CD4-positive, alpha-beta T cell treated with Interleukin-12 subunit alpha and Interleukin-12 subunit beta, for 1 hour (primary cell): Measurements from ENCODE around the gene RIN3.
A peak's percentile ranks its signal among the peaks of the same experiment; 100 is the strongest.

Experiments used
- DNase-seq: peaks from one replicate; pipeline ENCODE4 v3.0.0-alpha.2; 2020

Gene RIN3

DNA sequence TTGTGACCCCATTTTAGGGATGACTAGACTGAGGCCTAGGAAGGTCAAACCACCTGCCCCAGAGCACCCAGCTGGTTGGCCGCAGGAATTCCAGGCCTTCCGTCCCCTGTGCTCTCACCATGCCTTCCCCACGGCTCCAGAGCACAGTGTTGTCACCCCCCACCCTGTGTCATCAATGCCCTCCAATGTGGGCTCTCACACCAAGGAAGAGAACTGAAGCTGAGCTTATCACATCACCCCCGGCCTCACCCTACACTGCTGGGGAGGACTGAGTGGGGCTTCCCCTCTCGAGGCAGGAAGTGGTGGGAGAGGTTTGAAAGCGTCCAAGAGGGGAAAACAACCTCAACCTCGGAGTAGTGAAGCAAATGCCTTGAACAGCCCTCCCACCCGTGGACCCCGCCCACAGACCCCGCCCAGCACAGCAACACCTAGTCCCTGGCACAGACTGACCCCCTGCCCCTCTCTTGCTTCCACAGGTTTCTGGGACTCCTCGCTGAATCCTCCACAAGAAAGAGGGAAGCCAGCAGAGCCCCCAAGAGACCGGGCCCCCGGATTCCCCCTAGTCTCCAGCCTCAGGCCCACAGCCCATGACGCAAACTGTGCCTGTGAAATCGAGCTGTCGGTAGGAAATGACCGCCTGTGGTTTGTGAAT is 137.7 kb downstream of the RIN3 start:
- peak; percentile 87 for DNase-seq

DNA sequence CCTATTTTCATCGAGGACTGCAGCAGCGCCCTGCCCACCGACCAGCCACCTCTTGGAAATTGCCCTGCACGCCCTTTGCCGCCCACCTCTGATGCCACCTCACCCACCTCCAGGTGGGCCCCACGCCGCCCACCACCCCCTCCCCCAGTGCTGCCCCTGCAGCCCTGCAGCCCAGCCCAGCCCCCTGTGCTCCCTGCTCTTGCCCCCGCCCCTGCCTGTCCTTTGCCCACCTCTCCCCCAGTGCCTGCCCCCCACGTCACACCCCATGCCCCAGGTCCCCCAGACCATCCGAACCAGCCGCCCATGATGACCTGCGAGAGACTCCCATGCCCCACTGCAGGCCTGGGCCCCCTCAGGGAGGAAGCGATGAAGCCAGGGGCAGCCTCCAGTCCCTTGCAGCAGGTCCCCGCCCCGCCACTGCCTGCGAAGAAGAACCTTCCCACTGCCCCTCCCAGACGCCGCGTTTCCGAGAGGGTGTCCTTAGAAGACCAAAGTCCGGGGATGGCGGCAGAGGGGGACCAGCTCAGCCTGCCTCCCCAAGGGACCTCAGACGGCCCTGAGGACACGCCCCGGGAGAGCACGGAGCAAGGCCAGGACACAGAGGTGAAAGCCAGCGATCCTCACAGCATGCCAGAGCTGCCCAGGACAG is 138.3 kb downstream of the RIN3 start:
- no peak for DNase-seq

DNA sequence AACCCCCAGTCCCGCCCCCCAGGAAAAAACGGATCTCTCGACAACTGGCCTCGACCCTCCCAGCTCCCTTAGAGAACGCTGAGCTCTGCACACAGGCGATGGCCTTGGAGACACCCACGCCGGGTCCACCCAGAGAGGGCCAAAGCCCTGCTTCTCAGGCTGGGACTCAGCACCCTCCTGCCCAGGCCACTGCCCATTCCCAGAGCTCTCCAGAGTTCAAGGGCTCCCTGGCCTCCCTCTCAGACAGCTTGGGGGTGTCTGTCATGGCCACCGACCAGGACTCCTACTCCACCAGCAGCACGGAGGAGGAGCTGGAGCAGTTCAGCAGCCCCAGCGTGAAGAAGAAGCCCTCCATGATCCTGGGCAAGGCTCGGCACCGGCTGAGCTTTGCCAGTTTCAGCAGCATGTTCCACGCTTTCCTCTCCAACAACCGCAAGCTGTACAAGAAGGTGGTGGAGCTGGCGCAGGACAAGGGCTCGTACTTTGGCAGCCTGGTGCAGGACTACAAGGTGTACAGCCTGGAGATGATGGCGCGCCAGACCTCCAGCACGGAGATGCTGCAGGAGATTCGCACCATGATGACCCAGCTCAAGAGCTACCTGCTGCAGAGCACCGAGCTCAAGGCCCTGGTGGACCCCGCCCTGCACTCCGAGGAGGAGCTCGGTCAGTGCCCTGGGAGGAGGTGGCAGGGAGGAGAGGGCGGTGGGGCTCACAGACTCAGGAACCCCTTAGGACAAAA is 139.0 kb downstream of the RIN3 start:
- no peak for DNase-seq

DNA sequence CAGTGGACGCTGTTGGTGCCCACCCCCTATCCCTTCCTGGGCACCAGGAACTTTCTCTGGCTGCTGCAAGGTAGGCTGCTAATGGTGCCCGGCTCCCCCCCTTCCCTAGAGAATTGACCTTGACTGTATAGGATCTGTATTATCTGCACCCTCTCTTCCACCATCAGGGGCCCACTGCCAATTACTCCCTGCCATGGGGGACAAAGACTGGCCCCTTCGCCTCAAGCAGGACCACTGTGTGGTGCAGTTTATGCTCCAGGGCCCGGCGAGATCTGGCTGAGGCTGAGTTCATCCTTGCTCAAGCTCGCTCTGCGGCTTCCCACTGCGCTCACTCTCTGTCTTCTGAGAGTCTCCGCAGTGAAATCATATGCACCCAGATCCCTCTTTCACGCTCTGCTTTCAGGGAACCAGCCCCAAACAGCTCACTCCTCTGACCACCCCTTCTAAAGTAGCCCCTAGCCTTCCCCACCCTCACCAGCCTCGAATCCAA is 139.6 kb downstream of the RIN3 start:
- no peak for DNase-seq

DNA sequence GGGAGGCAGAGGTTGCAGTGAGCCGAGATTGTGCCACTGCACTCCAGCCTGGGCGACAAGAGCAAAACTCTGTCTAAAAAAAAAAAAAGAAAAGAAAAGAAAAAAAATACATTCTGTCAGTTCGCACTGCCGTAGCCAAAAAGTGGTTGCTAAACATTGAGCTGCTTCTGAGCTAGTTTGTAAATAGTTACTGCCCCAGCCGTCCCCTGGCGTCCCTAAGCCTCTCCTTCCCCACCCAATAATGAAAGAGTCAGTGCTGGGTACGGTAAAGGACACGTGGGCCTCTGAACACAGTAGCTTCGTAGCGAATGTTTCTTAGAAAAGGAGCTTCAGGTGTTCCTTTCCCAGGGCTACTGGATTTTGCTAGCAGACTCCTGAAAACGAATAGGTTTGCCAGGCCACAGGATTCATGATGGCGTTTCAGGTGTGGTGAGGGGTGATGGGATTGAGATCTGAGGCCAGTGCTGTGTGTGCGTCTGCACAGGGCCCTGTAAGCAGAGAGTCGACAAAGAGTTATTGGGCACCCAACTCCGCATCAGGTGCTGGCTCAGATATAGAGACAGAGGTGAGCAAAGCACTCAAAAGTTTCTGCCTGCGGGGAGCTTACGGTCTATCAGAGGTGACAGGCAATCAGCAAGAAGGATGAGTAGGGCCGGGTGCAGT is 140.8 kb downstream of the RIN3 start:
- DNase-seq, result no peak

DNA sequence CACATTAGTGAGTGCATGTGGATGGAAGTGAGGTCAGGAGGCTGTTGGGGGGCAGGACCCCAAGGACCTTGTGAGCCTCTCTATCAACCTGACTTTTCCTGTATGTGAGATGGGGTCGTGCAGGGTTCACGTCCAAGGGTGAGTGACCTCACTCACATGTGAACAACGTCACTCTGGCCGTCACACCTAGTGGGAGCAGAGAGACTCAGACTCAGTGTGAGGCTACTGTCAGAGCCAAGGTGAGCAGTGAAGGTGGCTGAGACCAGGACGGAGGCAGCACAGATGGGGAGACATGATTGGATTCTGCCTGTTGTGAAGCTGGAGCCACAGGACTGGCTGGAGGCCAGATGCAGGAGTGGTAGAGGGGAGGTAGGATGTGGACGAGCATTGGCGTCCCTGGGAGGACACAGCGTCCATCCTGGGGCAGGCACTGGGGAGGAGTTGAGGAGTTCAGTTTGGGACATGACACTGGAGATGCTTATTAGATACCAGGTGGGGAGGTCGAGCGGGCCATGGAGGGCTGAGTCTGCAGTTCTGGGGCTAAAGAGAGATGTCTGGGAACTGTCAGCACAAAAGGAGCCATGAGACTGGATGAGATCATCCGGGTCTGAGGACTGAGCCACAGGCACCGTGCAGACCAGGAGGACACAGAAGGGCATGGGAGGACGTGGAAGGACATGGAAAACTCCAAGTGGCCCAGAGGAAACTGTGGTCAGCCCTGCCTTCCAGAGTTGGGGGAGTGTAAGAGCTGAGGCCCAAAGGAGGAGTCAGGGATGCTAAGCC is 142.0 kb downstream of the RIN3 start:
- DNase-seq, result no peak

DNA sequence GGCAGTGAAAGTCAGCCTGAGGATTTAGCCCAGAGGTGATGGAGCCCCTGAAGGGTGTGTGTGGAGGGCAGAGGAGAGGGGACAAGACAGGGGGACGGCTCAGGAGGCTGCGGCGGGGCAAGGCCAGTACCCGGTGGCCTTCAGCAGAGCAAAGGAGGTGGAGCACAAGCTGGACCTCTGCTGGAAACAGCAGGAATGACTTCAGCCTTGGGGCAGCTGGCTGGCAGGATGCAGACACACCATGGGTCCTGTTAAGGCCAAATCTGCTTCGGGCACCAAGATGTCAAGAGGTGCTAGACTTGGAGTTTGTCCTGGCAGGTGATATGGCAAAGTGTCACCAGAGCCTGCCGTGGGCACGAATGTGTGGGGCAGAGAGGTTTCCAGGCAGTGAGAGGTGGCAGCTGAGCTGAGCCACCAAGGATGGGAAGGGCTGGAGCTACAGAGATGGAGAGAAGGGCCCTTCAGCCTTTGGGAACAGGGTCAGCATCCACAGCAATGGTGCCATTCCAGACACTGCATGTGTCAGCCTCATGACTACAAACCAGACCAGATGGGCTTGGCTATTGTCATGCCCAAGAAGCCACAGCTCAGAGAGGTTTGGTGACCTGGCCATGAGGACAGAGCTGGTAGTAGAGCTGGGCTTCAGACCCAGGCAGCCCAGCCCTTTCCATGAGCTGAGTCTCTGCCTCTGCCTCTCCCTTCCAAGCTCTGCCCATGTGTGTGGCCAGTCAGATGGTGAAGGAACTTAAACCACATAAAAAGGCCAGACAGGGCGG is 142.9 kb downstream of the RIN3 start:
- no peak for DNase-seq

DNA sequence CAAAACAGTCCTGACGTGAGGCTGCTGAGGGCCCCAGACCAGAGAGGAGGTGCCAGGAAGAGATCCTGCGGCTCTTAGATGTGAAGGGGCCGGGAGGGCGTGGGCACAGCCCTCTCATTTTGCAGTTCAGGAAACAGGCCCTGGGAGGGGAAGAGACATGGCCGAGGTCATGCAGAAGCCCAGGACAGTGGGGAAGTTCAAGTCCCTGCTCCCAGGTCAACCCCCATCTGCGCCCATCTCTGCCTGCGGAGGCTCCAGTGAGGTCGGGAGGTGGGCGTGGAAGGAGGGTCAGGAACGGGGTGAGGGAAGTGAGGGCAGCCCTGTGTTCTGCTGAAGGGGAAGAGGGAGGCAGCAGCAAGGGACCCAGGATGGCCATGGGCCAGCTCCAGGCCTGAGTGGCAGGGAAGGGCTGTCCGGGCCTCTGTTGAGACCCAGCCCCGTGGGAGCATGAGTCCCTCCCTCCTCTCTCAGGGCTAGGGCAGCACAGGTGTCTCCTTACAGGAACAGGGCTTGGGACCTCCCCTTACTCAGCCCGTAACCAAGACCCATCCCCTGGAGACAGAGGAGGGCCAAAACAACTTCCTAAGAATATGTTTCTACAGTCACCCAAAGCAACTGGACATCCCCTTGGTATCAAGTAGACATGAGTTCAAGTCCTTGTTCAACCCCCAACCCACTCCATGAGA is 144.0 kb downstream of the RIN3 start:
- no peak for DNase-seq

DNA sequence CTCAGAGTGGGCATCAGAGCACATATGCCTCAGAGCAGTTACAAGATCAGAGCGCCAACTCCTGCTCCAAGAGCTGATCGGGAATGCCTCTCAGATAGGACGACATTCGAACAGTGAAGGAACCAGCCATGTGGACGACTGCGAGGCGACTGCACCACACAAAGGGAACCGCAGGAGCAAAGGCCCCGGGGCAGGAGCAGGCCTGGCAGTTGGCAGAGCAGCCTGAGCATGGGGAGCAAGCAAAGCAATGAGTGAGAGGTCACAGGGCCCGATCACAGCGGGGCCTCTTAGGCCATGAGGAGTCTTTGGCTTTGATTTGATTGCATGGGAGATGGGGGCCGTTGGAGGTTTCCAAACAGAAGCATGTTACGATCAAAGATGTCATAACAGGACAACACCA is 144.6 kb downstream of the RIN3 start:
- DNase-seq, result no peak

DNA sequence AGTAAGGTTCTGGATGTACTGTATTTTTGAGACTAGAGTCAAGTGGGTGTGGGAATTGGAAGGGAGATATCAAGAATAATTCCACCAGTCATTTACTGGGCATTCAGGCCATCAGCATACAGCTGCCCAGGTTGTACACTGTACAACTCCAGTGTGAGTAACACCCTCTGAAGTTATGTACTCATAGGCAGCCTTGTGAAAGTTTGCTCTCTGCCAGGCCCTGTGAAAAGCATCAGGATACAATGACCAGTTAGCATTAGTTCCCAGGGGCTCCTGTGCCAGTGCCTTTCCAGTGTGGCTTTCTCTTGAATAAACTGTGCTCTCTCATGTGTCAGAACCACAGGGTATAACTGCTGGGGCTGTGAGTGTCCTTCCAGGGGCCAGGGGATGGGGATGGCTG is 145.1 kb downstream of the RIN3 start:
- DNase-seq, result no peak

DNA sequence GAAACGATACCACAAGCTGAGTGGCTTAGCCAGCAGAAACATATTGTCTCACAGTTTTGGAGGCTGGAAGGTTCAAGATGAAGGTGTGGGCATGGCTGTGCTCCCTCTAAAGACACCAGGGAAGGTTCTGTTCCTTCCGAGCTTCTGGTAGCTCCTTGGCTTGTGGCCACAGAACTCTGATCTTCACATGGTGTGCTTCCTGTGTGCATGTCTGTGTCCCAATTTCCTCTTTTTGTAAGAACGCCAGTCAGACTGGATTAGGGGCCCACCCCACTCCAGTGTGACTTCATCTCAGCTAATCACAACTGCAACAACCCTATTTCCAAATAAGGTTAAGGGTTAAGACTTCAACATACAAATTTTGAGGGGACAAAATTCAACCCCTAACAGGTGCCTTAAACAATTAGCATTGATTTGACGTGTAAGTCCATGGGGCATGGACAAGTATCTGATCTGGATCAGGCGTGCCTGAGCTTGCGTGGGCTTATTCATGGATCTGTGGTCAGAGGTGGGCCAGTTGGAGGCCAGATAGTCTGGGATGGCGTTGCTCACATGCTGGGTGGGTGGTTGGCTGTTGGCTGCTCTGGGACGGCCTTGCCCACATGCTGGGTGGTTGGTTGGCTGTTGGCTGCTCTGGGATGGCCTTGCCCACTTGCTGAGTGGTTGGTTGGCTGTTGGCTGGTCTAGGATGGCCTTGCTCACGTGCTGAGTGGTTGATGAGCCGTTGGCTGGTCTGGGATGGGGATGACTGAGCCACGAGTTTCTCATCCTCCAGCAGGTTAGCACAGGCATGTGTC is 146.4 kb downstream of the RIN3 start:
- no peak for DNase-seq

DNA sequence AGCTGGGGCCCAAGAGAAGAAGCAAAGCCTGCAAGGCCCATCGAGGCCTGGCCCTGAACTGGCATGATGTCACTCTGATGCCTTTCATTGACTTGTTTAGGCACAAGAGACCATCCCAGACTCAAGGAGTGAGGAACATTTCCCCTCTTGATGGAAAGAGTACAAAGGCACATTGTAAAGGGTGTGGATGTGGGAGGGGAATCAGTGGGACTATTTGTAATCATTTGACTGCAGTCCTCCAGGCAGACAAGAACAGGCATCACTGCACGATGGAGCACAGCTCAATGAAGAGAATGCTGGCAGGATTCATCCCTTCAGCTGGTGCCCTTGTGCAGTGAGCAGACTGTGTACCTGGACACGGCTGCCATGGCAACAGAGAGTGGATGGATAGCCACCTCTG is 147.0 kb downstream of the RIN3 start:
- no peak for DNase-seq

DNA sequence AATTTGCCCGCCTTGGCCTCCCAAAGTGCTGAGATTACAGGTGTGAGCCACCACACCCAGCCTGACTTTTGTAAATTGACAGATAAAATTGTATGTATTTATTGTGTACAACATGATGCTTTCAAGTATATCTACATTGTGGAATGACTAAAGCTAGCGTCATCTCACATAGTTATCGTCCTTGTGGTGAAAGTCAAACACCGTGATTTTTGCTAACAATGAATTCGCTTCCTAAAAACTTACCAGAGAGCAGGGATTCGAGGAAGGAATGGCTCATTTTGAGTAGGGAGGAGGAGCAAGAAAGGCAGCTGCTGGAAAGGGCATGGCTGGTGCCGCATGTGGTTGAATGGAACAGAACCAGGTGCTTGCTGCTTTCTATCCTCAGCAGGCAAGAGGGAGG is 149.5 kb downstream of the RIN3 start:
- no peak for DNase-seq

DNA sequence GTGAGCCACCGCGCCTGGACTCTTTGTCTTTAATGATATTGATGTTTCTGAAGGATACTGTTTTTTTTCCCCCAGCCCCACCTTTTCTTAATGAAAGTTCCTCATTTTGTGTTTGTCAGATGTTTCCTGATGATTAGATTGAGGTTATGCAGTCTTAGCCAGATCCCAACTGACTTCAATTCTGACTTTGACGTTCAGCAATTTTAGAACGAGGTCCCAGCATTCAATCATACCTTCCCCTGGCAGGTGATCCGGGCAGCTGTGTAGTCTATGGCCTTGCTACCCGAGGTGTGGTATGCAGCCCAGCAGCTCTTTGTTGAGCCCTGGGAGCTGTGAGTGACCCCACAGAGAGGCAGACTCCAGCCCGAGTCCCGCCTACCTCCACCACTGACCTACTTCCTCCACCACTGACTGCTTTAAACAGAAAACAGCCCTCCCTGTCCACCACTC is 152.1 kb downstream of the RIN3 start:
- DNase-seq, result no peak

DNA sequence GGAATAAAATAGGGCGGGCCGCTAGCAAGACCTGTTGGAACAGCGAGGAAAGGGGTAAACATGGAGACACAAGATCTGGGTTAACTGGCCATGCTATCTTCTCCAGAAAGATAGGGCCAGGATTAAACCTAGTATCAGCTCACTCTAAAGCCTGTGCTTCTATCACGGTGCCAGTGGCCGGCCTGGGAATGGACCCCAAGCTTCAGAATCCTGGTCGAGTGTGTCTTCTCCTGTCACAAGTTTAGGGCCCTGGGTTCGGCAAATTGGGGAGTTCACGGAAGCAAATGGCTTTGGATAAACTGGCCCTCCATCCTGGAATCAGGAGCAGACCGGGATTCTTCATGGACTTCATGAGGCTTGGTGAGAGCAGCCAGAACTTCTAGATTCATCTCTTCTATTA is 152.7 kb downstream of the RIN3 start:
- DNase-seq, result no peak

DNA sequence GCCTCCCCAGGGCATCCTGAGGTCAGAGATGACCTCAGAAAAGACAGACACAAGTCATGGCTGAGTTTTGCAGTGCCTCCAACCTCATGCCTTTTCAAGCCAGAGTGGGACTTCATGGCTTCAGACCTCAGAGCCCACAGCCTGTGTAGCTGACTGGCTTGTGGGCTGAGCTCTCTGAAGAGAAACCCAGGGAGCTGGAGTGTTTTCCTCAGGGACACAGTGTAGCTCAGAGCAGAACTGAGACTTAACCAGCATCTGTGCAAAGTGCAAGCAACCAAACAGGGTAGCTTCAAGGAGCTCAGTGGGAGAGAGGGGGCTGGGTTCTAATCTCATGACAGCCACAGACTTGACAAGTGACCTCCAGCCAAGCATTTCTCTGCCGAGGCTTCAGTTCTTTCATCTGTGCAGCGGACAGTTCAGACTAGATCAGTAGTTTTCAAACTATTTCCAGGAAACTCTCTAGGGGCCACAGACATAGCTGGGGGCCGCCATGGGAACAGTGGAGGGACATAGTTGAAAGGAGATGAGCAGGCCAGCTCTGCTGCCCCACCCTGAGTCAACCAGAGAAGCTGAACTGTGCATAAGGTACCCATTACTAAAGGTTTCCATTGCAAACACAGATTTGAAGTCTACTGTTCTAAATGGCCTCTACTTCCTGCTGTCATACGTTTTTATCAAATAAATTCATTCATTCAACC is 154.8 kb downstream of the RIN3 start:
- no peak for DNase-seq

DNA sequence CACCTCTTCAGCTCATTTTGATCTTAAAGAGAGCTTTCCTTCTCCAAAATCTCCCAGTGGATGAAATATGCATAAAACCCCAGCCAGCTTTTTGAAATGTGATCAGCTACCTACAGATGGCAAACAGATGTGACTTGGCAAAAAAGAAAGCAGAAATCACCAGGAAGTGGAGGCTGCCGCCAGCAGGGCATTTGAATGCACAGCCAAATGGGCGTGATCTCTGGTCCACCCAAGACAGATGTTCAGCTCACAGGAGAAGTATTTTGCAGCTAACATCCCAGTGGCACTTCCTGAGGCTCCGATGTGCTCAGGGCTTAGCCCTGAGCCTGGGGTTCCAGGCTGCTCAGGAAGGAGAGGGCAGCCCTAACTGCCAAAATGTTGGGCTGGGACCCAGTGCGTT is 156.6 kb downstream of the RIN3 start:
- DNase-seq, result no peak

DNA sequence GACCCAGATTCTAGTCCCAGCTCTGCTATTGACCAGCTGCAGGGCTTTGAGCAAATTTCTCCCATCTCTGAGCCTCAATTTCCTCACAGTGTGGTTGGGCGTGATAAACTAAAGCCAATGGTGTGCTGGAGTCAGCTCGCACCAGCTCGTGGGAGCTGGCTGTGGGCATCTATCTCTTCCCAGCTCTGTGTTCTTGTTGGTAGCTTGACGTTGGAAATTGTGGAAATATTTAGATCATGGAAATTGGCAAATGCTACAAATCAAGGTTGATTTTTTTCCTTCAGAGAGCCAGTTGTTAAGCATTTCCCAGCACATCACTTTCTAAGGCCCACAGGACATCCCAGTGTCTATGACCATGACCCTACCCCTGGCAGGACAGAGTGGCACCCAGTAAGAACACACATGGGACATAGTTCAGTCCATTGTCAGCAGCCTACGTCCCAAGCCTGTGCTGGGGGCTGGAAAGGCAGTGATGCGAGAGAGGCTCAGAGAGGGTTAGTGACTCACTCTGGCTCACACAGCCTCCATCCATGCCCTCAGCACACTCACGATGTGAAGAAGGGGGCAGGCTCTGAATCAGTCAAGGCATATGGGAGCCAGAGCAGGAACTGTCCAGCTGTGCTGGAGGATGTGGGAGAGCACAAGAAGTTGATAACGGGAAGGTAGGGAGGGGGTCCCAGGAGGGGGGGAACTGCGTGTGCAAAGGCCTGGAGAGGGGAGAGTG is 157.2 kb downstream of the RIN3 start:
- no peak for DNase-seq

DNA sequence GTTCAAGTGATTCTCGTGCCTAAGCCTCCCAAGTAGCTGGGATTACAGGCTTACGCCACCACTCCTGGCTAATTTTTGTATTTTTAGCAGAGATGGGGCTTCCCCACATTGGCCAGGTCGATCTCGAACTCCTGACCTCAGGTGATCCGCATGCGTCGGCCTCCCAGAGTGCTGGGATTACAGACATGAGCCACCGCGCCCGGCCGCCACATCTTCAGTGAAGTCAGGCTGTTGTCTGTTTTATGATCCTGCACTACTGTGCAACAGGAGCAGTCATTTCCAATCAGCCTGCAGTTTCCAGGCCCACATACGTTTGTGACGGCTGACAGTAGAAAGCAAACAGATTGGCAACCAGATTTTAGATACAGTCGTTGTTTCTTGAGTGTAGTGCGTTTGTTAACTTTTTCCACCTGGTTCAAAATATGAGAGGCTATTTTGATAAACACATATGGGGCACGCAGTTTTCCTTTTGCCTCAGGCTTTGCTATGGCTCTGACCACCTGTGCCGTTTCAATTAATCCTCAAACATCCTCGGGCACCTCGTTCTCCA is 160.1 kb downstream of the RIN3 start:
- DNase-seq, result no peak
